Stimulated activated naive CD8-positive, alpha-beta T cell treated with anti-CD3 and anti-CD28 coated beads, Interleukin-15, amount 100 ng/mL, for 72 hours (primary cell): ENCODE measurements around the gene DOCK8.

Source experiments
- ATAC-seq: fragments of 150-1000 bp; cut with Tn5 transposase; 2 replicates; pipeline ENCODE4 v1.10.0; 2021; ENCODE audit warnings: mild to moderate bottlenecking, moderate library complexity
- DNase-seq, 2 donors: peaks; one replicate each; pipeline ENCODE4 v3.0.0; 2021 to 2022
- H3K27ac Mint-ChIP-seq, 2 donors: one replicate each; pipeline ENCODE4 v1.8.0; 2022; ENCODE audit warnings: mild to moderate bottlenecking in 2 of 2, mixed read lengths in 2 of 2, moderate library complexity in 2 of 2
- H3K27me3 Mint-ChIP-seq: one replicate; pipeline ENCODE4 v1.8.0; 2022; ENCODE audit warnings: mixed read lengths
- H3K4me1 Mint-ChIP-seq: one replicate; pipeline ENCODE4 v1.8.0; 2022; ENCODE audit warnings: mild to moderate bottlenecking, mixed read lengths
- H3K4me3 Mint-ChIP-seq, 2 donors: one replicate each; pipeline ENCODE4 v1.8.0; 2022; ENCODE audit warnings: mild to moderate bottlenecking in 2 of 2, mixed read lengths in 2 of 2, moderate library complexity in 1 of 2
- H3K9me3 Mint-ChIP-seq, 2 donors: one replicate each; pipeline ENCODE4 v1.8.0; 2022; ENCODE audit warnings: mixed read lengths in 2 of 2

DOCK8 gene

GRCh38 chr9:304519-305185 is 90.0 kb downstream of the DOCK8 start:
- Mint-ChIP-seq H3K4me3 (no peak overlapping the region), H3K27ac (peak overlapping the region in 1 of 2 donors; percentile 41), H3K4me1 (peaks cover 8% of the 10 kb centered on the region), H3K9me3 (no peaks in the 10 kb centered on the region), H3K27me3 (no peaks in the 10 kb centered on the region)
- DNase-seq, result no peak
- ATAC-seq, result no peak

- H3K27ac Mint-ChIP-seq, result peak overlapping the region in 1 of 2 donors; percentile 63
- H3K27me3 Mint-ChIP-seq, result no peaks in the 10 kb centered on the region
- DNase-seq (peak in 1 of 2 donors; percentile 40), ATAC-seq (peak; percentile 69)
- H3K9me3 Mint-ChIP-seq, result no peaks in the 10 kb centered on the region
- H3K4me3 Mint-ChIP-seq, result no peak overlapping the region
- H3K4me1 Mint-ChIP-seq, result peaks cover 8% of the 10 kb centered on the region
Measured at GRCh38 chr9:306907-307306, 92.2 kb downstream of the DOCK8 start.

- DNase-seq, result no peak
- H3K27me3 Mint-ChIP-seq, result no peaks in the 10 kb centered on the region
- H3K27ac Mint-ChIP-seq, result no peak overlapping the region
- H3K4me1 Mint-ChIP-seq, result peaks cover 2% of the 10 kb centered on the region
- ATAC-seq, result no peak
- H3K9me3 Mint-ChIP-seq, result no peaks in the 10 kb centered on the region
- H3K4me3 Mint-ChIP-seq, result no peak overlapping the region
Measured at GRCh38 chr9:311841-312240, 97.2 kb downstream of the DOCK8 start.

- Mint-ChIP-seq H3K27ac (no peak overlapping the region), H3K4me3 (no peak overlapping the region), H3K4me1 (no peaks in the 10 kb centered on the region), H3K27me3 (no peaks in the 10 kb centered on the region), H3K9me3 (no peaks in the 10 kb centered on the region)
- no peak for DNase-seq
- ATAC-seq, result no peak
Measured at GRCh38 chr9:312596-313320, 98.1 kb downstream of the DOCK8 start.

GRCh38 chr9:316382-316965 is 101.8 kb downstream of the DOCK8 start:
- DNase-seq (no peak), ATAC-seq (no peak)
- Mint-ChIP-seq H3K27me3 (no peaks in the 10 kb centered on the region), H3K27ac (no peak overlapping the region), H3K4me3 (no peak overlapping the region), H3K4me1 (no peaks in the 10 kb centered on the region), H3K9me3 (no peaks in the 10 kb centered on the region)

GRCh38 chr9:318646-319045 is 104.0 kb downstream of the DOCK8 start:
- ATAC-seq (no peak), DNase-seq (no peak)
- Mint-ChIP-seq H3K4me3 (no peak overlapping the region), H3K9me3 (no peaks in the 10 kb centered on the region), H3K27me3 (no peaks in the 10 kb centered on the region), H3K4me1 (no peaks in the 10 kb centered on the region), H3K27ac (peak overlapping the region in 1 of 2 donors; percentile 34)

GRCh38 chr9:324971-325370 is 110.3 kb downstream of the DOCK8 start:
- no peak for ATAC-seq
- DNase-seq, result no peak
- Mint-ChIP-seq H3K4me3 (no peak overlapping the region), H3K27ac (no peak overlapping the region), H3K27me3 (no peaks in the 10 kb centered on the region), H3K9me3 (no peaks in the 10 kb centered on the region), H3K4me1 (peaks cover 4% of the 10 kb centered on the region)

GRCh38 chr9:326667-327066 is 112.0 kb downstream of the DOCK8 start:
- DNase-seq (no peak), ATAC-seq (no peak)
- Mint-ChIP-seq H3K27ac (peak overlapping the region in 1 of 2 donors; percentile 58), H3K4me1 (peaks cover 4% of the 10 kb centered on the region), H3K4me3 (no peak overlapping the region), H3K9me3 (no peaks in the 10 kb centered on the region), H3K27me3 (no peaks in the 10 kb centered on the region)

GRCh38 chr9:328453-328852 is 113.8 kb downstream of the DOCK8 start:
- H3K9me3 Mint-ChIP-seq, result no peaks in the 10 kb centered on the region
- H3K27me3 Mint-ChIP-seq, result no peaks in the 10 kb centered on the region
- H3K4me3 Mint-ChIP-seq, result no peak overlapping the region
- peak overlapping the region in 1 of 2 donors; percentile 19 for H3K27ac Mint-ChIP-seq
- ATAC-seq, result no peak
- no peak for DNase-seq
- peaks cover 4% of the 10 kb centered on the region for H3K4me1 Mint-ChIP-seq

GRCh38 chr9:331197-331596 is 116.5 kb downstream of the DOCK8 start:
- ATAC-seq, result no peak
- no peaks in the 10 kb centered on the region for H3K9me3 Mint-ChIP-seq
- no peak for DNase-seq
- no peaks in the 10 kb centered on the region for H3K27me3 Mint-ChIP-seq
- H3K4me3 Mint-ChIP-seq, result no peak overlapping the region
- peak overlapping the region; percentile 5 to 37 for H3K27ac Mint-ChIP-seq
- peaks cover 17% of the 10 kb centered on the region for H3K4me1 Mint-ChIP-seq

GRCh38 chr9:335373-335772 is 120.7 kb downstream of the DOCK8 start:
- H3K9me3 Mint-ChIP-seq, result no peaks in the 10 kb centered on the region
- no peaks in the 10 kb centered on the region for H3K27me3 Mint-ChIP-seq
- peak overlapping the region in 1 of 2 donors; percentile 71 for H3K27ac Mint-ChIP-seq
- H3K4me3 Mint-ChIP-seq, result no peak overlapping the region
- no peak for ATAC-seq
- H3K4me1 Mint-ChIP-seq, result peaks cover 13% of the 10 kb centered on the region
- no peak for DNase-seq

- Mint-ChIP-seq H3K9me3 (no peaks in the 10 kb centered on the region), H3K4me3 (no peak overlapping the region), H3K27ac (peak overlapping the region; percentile 54 to 80), H3K27me3 (no peaks in the 10 kb centered on the region), H3K4me1 (peaks cover 13% of the 10 kb centered on the region)
- no peak for ATAC-seq
- no peak for DNase-seq
Measured at GRCh38 chr9:336039-336438, 121.4 kb downstream of the DOCK8 start.

GRCh38 chr9:338602-339001 is 123.9 kb downstream of the DOCK8 start:
- Mint-ChIP-seq H3K9me3 (no peaks in the 10 kb centered on the region), H3K27me3 (no peaks in the 10 kb centered on the region), H3K4me1 (peaks cover 13% of the 10 kb centered on the region), H3K27ac (no peak overlapping the region), H3K4me3 (no peak overlapping the region)
- DNase-seq, result no peak
- ATAC-seq, result no peak

GRCh38 chr9:341634-342421 is 127.2 kb downstream of the DOCK8 start:
- H3K27me3 Mint-ChIP-seq, result no peaks in the 10 kb centered on the region
- ATAC-seq (no peak), DNase-seq (no peak)
- no peak overlapping the region for H3K4me3 Mint-ChIP-seq
- H3K4me1 Mint-ChIP-seq, result peaks cover 5% of the 10 kb centered on the region
- H3K9me3 Mint-ChIP-seq, result no peaks in the 10 kb centered on the region
- peak overlapping the region in 1 of 2 donors; percentile 37 for H3K27ac Mint-ChIP-seq

- ATAC-seq, result no peak
- H3K4me3 Mint-ChIP-seq, result no peak overlapping the region
- no peak for DNase-seq
- H3K27ac Mint-ChIP-seq, result no peak overlapping the region
- no peaks in the 10 kb centered on the region for H3K27me3 Mint-ChIP-seq
- H3K9me3 Mint-ChIP-seq, result no peaks in the 10 kb centered on the region
- H3K4me1 Mint-ChIP-seq, result peaks cover 25% of the 10 kb centered on the region
Measured at GRCh38 chr9:343773-344172, 129.1 kb downstream of the DOCK8 start.
